ENCODE measurements around the gene SYNGR3.
"Not testable (repeated sequence)": the region's sequence is repeated elsewhere in the genome, so short reads cannot be mapped to it uniquely, and the experiment has no call there.

Gene SYNGR3

GRCh38 chr16:2032285-2033056 lies 42.7 kb downstream of the SYNGR3 start:
- DNase-seq: no peak

GRCh38 chr16:2033057-2033908 lies 43.5 kb downstream of the SYNGR3 start:
- no peak for DNase-seq

GRCh38 chr16:2033909-2034695 lies 44.3 kb downstream of the SYNGR3 start:
- DNase-seq: not testable (repeated sequence)

GRCh38 chr16:2034696-2035430 lies 45.1 kb downstream of the SYNGR3 start:
- no peak for DNase-seq

GRCh38 chr16:2035431-2036199 lies 45.8 kb downstream of the SYNGR3 start:
- DNase-seq: no peak

- DNase-seq: no peak
These were observed 46.6 kb downstream of the SYNGR3 start for GRCh38 chr16:2036200-2036966.

GRCh38 chr16:2037115-2037514 lies 47.3 kb downstream of the SYNGR3 start:
- no peak for DNase-seq

GRCh38 chr16:2037647-2038381 lies 48.0 kb downstream of the SYNGR3 start:
- DNase-seq: no peak

GRCh38 chr16:2038382-2039231 lies 48.8 kb downstream of the SYNGR3 start:
- DNase-seq: no peak

- DNase-seq: no peak
These were observed 49.7 kb downstream of the SYNGR3 start for GRCh38 chr16:2039274-2040031.

- DNase-seq: no peak
These were observed 50.4 kb downstream of the SYNGR3 start for GRCh38 chr16:2040041-2040786.

GRCh38 chr16:2040787-2041522 lies 51.2 kb downstream of the SYNGR3 start:
- no peak for DNase-seq

GRCh38 chr16:2042171-2042985 lies 52.6 kb downstream of the SYNGR3 start:
- no peak for DNase-seq

GRCh38 chr16:2042986-2043666 lies 53.4 kb downstream of the SYNGR3 start:
- no peak for DNase-seq
